HG03442 (cell line): ENCODE results near the gene FIS1.
"Not testable (repeated sequence)": the region's sequence is repeated elsewhere in the genome, so short reads cannot be mapped to it uniquely, and the experiment has no call there.

Experiments used
- ATAC-seq: cut with Tn5 transposase; IDR thresholded peaks from one replicate; pipeline ENCODE4 v1.9.1; 2021; ENCODE audit warnings: mild to moderate bottlenecking, moderate library complexity; ENCODE audit not compliant: unreplicated experiment

Gene FIS1

DNA sequence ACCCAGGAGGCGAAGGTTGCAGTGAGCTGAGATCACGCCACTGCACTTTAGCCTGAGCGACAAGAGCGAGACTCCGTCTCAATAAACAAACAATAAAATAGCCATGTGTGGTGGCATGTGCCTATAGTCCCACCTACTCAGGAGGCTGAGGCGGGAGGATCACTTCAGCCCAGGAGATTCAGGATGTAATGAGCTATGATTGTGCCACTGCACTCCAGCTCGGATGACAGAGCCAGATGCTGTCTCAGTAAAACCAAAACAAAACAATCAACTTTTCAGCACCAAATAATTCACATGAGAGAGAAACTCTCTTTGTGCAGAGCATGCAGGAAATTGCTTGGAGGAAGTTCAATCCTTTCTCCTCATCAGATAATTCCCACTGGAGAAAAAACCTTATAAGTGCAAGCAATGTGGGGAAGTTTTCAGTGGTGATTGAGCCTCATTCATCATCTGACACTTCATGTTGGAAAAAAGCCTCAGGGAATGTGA is 13.4 kb upstream of the FIS1 start:
- no peak for ATAC-seq

DNA sequence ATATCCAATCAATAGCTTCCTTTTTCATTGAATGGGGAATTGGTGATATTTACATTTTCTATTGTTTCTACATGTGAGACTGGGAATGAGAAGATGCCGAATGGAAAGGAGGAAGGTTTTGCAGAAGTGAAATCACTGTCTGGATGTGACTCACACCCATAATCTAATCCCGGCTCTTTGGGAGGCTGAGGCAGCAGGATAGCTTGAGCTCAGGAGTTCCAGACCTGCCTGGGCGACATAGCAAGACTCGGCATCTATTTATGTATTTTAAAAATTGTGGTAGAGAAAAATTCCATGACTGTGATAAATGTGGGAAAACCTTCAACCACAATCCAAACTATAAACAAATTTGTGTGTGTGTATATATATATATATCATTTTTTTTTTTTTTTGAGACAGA is 10.9 kb upstream of the FIS1 start:
- ATAC-seq: no peak

DNA sequence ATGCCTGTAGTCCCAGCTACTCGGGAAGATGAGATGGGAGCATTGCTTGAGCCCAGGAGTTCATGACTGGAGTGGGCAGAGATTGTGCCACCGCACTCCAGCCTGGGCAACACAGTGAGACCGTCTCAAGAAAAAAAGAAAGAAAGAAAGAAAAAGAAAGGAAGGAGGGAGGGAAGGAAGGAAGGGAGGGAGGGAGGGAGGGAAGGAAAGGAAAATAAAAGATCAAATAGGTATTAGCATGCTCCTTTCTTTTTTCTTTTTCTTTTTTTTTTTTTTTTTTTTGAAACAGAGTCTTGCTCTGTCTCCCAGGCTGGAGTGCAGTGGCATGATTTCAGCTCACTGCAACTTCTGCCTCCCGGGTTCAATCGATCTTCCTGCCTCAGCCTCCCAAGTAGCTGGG is 8.3 kb upstream of the FIS1 start:
- ATAC-seq: not testable (repeated sequence)

DNA sequence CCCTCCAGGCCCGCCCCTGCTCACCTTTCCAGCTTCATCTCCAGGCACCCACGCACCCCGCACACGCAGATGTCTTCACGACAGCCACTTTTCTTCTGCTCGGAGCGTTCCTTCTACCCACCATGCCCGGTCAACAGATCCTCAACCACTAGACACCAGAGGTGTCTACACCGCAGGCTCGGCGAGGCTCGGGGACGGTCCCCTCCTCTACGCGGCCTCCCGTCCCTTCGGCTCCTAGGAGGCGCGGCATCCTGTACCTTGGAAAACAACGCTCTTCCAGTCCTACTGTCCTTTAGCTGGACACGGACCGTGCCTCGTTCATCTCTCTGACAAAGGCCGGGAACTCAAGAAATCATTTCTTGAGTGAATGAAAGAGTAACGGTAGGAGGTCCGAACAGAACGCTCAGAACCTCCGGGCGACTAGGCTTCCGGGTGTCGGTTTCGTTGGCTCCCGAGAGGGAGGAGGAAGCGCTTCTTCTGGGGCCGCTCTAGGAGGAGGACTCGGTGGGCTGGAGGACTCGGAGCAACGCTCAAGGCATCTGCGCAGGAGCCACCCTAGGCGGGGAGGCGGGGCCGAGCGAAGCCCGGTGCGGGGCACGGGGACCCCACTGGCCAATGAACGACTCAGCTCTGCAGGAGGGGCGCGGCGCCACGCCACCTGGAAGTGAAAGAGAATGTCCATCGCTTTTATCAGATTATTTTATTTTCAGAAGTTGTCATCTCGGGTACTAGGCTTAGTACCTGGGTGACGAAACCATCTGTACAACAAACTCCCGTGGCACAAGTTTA is 7.2 kb upstream of the FIS1 start:
- peak; percentile 95 for ATAC-seq

DNA sequence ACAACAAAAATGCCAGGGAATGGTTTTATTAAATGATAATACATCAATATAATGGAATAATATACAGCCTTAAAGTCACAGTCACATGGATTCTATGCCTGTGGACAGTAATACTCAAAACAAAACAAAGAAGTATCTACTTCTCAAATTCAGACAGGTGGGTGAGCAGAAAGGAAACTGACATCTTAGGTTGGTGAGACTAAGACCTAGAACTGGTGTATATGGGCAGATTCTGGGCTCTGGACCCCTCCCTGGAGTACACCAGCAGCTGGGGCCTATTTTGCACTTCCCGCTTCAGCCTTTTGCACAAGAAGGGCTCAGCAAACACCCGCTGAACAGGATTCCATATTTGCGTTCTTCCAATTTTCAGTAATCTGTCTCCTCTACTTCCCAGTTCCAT is 5.4 kb upstream of the FIS1 start:
- ATAC-seq: no peak

DNA sequence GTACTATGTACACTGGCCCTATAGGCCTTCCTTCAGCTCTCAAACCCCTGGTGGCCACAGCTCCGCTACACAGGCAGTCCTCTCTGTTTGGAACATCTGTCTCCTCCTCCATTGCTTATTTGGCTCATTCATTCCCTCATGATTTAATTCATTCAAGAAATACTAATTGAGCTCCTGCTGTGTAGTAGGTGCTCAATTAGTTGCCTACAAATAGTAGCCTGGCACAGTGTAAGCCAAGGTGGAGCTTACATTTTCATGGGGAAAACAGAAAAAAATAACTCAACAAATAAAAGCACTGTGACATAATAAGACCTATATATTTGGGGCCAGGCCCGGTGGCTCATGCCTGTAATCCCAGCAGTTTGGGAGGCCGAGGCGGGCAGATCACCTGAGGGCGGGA is 3.4 kb upstream of the FIS1 start:
- ATAC-seq: no peak

DNA sequence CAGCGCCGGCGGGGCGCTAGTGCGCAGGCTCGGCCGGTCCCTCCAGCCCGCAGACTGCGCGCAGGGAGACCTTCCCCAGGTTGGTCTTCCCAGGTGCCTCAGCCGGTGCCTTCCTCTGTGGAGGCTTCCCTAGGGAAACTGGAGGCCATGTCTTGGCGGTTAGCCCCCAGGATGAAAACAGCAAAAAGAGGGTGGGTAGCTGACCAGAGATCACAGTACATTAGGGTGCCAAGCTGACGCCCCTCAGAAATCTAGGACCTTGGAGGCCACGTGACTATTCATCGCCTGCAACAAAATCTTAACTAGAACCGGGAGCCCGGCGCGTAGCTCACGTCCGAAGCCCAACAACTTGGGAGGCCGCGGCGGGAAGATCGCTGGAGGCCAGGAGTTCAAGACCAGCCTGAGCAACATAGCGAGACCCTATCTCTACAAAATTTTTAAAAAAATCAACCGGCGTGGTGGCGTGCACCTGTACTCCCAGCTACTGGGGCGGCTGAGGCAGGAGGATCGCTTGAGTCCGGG is 327 bp upstream of the FIS1 start:
- no peak for ATAC-seq

DNA sequence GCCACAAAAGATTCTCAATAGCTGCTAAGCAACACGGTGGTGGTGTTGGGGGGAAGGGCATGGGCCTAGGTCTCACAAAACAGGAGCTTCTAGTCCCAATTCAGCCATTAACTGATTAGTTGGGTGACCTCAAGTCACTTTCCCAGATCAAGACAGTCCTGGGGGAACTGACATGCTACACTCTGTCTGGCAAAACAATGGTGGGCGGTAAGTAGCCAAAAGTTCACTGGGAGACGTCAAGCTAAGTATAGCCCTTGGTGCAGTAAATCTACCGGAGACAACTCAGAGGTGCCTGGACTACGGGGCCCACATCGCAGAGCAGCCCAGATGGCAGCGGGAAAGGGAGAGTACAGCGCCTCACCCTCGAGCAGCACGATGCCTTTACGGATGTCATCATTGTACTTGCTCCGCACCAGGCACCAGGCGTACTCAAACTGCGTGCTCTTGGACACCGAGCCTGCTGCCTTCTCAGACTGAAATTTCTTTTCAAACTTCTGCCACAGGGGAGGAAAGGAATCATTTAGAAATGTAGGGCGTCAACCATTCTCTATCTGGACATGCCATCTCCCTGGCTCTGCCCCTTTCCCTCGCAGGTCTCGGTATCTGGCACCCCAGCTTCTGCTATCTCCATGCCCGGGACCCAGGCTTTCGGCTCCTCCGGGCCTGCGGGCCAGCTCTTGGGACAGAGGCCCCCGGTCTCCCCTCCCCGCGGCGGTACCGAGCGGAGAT is 1.1 kb downstream of the FIS1 start:
- no peak for ATAC-seq

DNA sequence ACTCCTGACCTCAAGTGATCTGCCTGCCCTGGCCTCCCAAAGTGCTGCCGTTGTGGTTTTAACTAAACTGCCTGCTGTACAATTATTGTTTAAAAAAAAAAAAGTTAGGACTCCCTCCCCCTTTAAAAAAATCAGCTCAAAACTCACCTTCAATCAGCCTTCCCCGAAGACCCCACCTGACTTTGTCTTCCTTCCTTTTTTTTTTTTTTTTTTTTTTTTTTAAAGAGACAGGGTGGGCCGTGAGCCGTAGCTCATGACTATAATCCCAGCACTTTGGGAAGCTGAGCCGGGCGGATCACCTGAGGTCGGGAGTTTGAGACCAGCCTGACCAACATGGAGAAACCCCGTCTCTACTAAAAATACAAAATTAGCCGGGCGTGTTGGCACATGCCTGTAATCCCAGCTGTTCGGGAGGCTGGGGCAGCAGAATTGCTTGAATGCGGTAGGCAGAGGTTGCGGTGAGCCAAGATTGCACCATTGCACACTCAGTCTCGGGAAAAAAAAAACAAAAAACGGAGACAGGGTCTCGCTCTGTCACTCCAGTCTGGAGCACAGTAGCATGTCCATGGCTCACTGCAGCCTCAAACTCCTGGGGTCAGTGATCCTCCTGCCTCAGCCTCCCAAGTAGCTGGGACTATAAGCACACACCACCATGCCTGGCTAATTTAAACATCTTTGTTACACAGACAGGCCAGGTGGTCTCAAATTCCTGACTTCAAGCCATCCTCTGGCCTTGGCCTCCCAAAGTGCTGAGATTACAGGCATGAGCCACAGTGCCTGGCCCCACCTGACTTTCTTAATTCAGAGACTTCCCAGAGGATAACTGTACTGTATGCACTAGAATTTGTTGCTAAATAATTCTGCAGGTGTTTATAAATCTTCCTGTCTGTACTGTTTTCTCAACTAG is 3.2 kb downstream of the FIS1 start:
- ATAC-seq: no peak

DNA sequence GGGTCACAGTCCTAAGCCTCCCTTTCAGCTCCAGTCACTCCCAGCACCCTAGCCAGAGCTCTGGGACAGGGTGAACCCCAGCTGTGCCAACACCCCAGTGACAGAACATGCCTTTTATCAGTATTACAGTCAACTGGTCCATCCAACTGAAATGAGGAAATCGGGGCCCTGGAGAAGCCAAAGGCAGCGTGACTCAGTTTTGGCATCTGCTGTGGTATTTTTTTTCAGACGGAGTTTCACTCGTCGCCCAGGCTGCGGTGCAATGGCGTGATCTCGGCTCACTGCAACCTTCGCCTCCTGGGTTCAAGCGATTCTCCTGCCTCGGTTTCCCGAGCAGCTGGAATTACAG is 3.9 kb downstream of the FIS1 start:
- no peak for ATAC-seq

DNA sequence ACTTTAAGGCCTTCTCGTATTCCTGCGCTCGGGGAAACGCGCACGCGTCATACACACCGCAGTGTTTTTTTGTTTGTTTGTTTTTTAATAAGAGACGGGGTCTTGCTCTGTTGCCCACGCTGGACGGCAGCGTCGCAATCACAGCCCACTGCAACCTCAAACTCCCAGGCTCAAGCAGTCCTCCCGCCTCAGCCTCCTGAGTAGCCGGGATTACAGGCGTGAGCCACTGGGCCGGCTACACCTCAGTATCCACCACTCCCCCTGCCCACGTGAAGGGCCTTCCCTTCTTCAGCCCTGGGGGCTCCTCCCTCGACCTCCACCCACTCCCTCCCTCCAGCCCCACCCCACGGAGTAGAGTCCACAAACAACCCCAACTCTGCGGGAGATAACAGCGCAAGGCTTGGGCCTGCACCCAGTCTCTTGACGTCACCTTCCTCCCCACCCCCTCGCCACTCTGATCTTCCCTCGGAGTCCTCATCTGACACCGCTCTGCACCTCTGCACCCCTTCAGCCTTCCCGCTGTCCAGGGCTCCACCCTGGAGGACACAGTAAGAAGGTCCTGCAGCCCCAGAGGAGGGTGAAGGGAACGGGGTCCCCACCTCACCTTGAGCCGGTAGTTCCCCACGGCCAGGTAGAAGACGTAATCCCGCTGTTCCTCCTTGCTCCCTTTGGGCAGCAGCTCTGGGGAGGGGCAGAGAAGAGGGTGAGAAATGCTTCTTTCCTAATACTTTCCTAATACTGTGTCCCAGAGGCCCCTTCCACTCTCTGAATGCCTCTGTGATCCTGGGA is 4.5 kb downstream of the FIS1 start:
- ATAC-seq: no peak

DNA sequence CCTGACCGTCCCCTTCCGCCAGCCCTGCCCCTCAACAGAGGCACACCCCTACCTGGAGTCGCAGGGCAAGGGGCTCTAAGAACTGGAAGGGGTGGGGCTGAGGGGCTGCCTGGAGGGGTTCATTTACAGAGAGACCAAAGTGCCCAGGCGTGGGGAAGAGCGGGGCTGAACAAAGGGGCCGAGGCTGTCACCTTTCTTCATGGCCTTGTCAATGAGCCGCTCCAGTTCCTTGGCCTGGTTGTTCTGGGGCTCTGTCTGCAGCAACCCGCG is 5.0 kb downstream of the FIS1 start:
- ATAC-seq: no peak

DNA sequence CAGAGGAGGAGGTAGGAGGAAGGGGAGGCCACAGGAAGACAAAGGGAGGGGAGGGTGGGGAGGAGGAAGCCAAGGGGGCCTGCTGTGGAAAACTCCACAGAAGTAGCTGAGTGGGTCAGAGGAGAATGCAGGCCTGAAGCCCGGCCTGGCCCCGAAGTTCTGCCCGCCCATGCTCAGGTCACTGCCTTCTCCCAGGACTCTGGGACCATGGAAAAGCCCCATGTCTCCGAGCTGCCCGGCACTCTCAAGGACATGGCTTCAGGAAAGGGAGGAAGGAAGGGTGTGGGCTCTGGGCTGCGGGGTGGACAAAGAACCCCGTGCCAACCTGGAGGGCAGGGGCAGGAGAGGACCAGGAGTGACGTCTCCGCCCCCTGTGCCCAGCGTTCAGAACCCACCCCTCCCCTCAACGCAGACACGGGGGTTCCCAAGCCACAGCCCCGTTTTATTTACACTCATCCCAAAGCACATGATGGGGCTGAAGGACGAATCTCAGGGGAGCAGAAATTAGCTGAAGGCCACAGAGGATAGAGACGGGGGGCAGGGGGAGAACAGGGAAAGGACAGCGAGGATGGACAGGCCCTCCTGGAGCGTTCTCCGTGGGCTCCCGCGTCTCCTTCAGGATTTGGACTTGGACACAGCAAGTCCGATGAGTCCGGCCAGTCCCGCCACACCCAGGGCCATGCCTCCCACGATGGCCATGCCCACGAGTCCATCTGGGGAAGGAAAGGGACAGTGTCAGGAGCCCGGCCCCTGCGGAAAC is 5.5 kb downstream of the FIS1 start:
- ATAC-seq: no peak

DNA sequence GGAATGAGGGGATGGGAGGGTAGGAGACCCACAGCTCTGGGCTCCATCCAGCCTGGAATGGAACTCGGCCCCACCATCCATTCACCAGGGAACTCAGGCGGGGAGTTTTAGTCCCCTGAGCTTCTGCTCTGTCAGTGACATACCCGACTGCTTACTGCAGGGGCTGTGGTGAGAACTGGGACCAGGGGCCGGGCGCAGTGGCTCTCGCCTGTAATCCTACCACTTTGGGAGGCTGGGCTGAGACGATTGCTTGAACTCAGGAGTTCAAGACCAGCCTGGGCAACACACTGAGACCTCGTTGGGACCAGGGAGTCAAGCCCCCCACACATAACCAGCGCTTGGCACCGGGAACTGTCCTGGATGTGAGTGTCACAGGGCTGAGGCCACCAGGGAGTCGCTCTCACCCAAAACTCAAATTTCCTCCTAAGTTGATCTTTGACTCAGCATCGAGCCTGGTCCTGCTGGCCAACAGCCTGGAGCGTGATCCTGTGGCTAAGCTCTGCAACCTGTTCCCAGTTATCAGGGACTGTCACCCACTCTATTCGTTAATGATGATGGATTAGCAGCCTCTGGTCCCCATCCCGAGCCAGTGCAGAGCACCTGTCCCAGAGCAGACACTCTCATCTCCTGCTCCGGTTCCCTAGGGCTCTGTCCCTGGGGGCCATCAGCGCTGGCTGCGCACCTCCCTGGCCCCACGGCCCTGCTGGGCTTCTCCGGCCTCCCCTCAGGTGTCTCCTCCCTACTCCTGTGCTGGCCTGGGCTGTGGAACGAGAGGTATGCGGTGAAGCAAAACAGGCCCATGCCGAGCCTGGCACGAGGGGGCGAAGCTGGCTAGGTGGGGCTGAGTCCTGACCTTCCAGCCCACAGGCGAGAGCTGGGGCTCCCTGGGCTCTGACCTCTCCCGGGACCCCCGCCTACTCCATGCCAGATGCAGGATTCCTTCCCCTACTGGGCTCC is 6.4 kb downstream of the FIS1 start:
- no peak for ATAC-seq

DNA sequence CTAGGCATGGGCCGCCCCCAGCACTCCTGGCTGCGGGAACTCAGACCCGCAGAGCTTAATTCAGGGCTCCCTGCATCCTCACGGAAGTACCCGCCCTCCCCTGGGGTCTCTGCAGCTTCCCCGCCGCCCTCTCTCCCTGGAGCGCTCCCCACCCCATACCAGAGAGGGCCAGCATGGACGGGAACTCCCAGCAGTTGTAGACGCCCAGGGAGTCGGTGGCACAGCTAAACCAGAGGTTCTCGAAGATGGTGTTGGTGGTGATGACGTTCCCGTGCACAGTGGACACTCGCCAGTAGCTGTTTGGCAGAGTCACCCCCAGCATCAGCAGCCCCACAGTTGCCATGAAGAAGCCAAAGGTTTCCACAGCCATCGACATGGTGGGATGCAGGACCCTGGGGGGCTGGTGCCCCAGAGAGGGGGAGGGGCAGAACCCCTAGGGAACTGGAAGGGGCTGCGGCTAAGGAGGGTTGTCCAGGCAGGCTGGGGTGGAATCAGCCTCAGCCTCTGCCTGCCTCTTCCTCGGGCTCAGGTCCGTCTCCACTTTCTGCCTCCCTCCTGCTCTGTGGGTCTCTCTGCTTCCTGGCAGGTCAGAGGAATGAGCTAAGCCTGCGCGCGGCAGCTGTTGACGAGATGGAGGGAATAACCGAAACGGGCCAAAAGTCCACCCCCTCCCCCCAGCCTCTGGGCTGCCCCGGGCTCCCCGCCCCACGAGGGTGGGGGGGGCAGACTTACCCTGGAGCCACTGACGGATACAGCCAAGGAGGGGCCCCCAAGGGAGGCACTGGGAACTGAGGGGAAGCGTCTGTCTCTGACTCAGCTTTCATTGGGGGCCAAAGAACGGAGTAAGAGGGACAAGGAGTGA is 7.4 kb downstream of the FIS1 start, which contains the start of gene CLDN15:
Gene CLDN15 (minus strand): TSS at position 597 of the 862 bp plus-strand sequence. CDS start 221 bp downstream, at position 376.
- ATAC-seq: no peak

DNA sequence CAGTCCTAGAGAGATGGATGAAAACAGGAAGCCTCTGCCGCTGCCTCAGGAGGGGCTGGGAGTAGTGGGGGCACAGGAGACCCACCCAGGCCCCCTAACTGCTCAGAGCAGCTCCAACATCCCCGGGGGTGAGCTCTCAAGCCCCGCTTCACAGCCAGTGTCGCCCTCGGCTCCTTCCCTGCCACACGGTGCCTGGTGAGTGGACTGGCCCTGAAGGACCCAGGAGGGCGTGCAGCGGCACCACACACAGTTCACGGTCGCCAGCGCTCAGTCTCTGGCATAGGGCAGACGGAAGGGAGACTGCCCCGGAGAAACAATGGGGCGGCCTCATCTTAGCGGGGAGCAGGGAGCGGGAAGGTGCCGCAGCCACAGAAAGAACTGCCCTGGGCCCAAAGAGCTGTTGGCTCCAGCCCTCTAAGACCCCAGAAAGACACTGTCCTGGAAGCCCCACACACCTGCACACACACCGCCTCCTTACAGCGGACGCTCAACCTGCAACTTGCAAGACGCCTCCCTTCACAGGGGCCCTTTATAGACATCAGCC is 8.5 kb downstream of the FIS1 start:
- ATAC-seq: no peak

DNA sequence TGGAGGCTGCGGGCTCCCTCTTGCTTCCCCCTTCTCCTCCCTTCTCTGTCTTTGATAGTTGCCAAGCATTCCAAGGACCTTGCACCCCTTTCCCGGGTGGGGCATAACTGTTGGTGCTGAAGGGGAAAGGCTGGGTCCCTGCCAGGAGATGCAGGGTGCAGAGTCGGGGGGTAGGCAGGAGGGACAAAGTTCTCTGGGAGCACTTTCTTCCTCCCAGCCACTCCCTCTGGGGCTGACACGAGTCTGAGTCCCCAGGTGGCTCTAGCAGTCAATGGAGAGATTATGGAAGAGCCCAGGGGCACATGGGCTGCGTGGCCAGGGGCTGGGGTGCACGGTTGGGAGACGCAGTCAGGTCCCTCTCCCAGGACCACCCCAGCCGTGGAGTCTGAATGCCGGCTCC is 9.4 kb downstream of the FIS1 start:
- no peak for ATAC-seq
